Activated naive CD4-positive, alpha-beta T cell treated with anti-CD3 and anti-CD28 coated beads, Interleukin-2, amount 50 U/mL, for 16 hours (primary cell): ENCODE measurements around the gene ITGBL1.
"Not testable (repeated sequence)": the region's sequence is repeated elsewhere in the genome, so short reads cannot be mapped to it uniquely, and the experiment has no call there.

Source experiments
- DNase-seq: peaks from one replicate; pipeline ENCODE4 v3.0.0-alpha.2; 2020

ITGBL1 gene

DNA sequence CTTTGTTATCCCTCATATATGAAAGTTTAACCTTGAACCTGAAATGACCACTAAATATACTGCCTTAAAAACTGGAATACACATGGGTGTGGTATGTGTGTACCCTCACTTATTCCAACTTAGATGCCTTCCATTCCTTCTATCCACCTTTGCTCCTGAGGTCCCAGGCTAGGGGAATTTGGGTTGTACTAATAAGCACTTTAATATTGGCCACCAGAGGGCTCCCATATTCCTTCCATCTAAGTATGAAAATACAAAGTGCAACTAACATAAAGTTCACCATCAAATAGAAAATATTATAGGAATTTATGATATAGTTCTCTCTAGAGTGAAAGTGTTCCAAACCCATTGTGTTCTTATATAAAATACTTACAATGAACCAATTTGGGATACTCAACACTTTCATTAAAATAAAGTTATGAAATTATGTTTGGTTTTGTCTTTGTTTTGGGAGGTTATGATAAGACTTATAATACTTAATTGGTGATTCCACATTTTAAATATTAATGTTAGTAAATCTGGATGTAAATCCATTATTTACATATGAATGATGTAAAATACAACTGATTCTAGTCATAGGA, 62.3 kb downstream of the ITGBL1 start:
- no peak for DNase-seq

DNA sequence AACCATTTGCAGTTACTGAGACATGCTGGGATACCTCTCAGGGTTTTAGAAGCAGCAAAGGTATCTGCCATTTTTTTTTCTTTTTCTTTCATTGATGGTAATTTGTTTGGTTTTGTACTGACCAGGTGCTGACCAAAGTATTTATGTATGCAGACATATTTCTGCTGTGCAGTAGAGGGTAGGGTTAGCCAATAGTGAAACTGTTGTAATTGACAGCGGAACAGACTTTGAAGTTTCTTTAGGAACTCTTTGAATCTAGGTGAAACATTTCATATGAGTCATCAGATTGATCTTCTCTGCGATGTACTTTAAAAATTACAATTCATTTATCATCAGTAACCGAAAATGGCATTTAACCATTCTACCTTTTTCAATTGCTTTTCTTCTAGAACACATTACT, 63.0 kb downstream of the ITGBL1 start:
- DNase-seq, result no peak

GRCh38 chr13:101516262-101516661, 63.8 kb downstream of the ITGBL1 start:
- DNase-seq, result no peak

DNA sequence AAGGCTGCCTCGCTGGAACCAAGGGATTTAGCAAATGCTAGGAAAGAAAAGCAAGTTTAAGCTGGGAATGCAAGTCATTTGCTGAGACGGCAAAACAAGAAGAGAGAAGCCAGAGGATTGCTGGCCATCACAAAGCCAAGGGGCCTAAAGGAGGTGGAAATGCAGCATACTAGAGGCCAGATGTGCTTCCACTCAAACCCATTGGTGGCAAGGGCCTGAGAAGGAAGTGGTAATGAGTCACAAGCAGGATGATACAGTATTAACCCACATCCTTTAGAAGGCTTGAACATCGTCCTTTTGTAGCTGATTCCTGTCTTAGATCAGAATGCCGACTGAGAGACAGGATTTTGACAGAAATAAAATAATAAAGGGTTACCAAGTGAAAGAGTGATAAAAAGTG, 68.2 kb downstream of the ITGBL1 start:
- DNase-seq, result no peak

DNA sequence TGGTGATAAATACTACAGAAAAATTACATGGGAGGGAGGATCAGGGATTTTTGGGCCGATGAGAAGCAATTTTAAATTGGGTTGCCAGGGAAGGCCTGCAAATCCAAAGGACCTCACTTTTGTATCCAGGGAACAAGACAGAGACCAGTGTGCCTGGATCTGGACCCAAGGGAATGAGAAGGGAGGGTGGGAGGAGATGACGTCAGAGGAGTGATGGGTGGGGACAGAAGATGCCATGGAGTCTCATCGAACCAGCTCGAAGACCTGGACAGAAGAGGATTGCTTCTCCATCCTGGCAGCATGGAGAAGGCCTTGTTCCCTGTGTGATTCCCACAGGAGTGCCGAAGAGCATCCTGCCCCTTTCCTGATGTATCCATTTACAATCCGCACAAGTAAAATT, 68.9 kb downstream of the ITGBL1 start:
- no peak for DNase-seq

DNA sequence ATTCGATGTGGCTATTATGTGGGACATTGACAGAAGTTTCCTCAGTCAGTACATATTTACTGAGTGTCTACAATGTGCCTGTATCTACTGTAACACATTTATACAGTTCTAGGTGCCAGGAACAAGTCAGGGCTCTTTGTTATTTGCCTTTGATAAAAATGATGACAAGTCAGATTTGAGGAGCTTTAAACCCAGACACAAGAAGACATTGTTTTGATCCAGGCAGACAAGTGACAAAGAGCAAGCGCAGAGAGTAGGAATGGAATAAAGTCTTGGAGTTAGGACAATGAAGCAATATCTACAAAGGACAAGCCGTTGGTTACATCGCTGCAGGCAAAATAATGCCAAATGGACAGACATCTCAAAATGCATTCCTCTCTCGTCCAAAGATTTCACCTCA, 70.1 kb downstream of the ITGBL1 start:
- no peak for DNase-seq

DNA sequence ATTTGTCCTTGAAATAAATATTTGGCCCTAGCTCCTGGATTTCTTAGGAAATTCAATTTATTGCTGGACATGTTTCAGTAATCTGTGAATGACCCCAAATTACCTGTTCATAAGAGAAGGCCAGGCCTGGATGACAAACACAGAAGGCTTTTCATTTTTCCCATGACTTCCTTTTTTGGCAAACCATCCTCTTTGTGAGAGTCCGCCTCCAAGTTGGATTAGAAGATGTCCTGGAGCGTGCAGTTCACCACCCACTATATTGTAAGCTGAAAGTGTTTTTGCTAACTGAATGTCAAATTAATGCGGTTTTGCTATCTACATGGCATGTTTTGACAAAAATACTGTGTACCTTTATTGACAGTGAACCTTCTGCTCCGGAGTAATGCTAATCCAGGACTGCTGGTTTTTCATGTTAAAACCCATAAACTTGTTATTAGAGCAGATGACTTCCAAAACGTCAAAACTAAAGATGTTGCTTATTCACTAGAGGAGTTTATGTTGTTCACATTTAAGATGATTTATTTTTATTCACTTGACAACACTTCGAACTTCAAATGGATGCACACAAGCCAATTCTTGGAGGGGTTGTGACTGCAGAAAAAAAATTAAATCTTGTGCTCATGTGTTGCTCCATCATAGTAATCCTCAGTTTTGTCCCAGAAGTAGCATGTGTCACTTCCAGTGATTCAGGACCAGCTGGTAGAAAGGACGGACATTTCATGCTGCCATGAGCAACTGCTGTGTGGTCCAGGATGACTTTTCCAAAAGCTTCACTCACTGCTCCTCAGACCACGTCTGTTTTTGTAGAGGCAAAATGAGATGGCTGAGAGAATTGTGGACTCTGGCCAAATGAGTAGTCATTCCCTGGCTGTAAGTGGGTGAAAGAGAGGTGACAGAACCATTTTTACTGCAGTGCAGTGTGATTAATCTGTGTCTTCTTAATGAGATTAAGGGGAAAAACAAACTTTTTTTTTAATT, 71.0 kb downstream of the ITGBL1 start:
- no peak for DNase-seq

- no peak for DNase-seq
These were observed 74.7 kb downstream of the ITGBL1 start for GRCh38 chr13:101527130-101527529.

DNA sequence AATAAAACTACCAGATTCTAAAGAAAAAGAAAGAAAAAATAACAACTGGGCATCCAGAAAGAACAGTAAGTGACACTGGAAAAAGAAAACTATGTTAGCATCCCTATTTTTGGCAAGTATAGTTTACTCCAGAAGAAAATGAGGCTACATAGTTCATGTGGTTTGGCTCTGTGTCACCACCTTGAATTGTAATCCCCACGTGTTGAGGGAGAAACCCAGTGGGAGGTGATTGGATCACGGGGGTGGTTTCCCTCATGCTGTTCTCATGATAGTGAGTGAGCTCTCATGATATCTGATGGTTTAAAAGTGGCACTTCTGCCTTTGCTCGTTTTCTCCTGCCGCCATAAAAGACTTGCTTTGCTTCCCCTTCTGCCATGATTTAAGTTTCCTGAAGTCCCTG, 76.9 kb downstream of the ITGBL1 start:
- no peak for DNase-seq

GRCh38 chr13:101530293-101530692, 77.8 kb downstream of the ITGBL1 start:
- DNase-seq, result no peak

DNA sequence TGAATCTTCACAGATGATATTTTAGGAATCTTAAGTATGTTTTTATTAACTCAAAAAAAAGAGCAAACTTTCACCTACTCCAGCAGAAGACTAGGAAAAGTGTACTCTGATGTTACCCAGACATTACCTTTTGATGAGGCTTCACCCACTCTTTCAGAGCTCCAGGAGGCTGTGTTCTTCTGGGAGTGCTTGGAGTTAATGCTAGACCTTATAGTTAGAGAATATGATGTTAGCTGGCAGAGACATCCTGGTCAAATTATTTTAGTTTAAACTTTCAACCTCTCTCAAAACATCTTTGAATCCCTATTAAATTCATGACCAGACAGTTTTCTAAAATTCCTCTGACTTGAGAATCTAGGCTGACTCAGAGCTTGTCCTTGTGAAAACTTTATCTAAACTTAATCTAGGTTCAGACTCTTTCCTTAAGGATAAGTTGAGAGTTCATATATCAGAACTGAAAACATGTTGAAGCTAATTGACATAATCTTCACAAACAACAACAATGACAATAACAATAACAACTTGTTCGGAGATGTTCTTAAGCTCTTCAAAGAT, 82.8 kb downstream of the ITGBL1 start:
- no peak for DNase-seq

DNA sequence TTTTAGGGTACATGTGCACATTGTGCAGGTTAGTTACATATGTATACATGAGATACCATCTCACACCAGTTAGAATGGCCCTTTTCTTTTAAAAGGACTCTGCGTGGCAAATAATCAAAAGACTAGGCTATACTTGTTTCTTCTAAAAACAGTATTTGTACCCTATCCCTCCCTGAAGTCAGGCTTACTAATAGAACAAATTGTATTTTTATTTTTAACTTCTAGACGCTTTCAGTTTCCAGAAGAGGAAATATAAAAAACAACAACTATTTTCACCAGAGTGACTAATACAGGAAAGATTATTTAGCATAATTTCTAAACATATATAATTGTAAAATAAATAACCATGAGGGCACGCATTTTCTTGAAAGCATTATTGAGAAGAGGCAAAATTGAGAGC, 83.6 kb downstream of the ITGBL1 start:
- no peak for DNase-seq

DNA sequence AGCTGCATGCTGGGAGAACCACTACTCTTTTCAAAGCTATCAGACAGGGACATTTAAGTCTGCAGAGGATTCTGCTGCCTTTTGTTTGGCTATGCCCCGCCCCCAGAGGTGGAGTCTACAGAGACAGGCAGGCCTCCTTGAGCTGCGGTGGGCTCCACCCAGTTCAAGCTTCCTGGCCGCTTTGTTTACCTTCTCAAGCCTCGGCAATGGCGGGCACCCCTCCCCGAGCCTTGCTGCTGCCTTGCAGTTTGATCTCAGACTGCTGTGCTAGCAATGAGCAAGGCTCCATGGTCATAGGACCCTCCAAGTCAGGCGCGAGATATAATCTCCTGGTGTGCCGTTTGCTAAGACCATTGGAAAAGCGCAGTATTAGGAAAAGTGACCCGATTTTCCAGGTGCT, 92.1 kb downstream of the ITGBL1 start:
- DNase-seq, result not testable (repeated sequence)

- no peak for DNase-seq
These were observed 92.5 kb downstream of the ITGBL1 start for GRCh38 chr13:101544979-101545378.

- no peak for DNase-seq
These were observed 93.0 kb downstream of the ITGBL1 start for GRCh38 chr13:101545521-101545920.

DNA sequence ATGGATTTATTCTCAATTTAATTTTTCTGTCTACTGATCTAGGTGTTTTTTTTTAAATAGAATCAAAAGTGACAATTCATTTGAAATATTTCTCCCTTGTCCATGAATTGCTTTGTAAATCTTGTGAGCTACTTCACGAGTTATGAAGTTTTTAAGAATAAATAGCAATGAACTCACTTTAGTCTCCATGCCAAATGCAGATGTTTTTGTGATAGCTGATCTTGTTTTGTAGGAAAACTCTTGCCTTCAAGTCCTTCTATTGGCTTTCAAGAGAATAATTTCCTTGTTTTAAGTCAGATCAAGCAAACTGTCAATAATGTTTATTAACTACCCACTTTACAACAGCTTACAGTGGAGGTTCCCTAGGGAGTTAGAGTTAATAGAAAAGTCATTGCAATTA, 99.8 kb downstream of the ITGBL1 start:
- no peak for DNase-seq

DNA sequence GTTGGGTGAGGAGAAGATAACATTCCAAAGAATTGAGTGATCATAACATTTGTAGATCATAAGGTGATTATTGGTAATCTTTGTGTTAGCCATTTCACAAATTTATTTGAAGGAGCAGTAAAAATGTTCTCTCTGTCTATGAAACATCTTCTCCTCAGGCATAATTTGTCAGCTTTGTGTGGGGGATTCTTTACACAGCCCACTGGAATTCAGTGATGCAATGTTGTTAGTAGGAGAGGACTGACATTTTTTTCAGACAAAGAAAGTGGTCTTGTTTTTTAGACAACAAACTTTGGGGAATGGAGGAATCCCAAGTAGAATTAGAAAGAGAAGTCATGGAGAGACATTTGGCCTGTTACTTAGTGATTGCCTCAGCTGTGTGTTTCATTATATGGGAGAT, 100.3 kb downstream of the ITGBL1 start:
- DNase-seq, result no peak

GRCh38 chr13:101554420-101555125, 102.1 kb downstream of the ITGBL1 start:
- no peak for DNase-seq

GRCh38 chr13:101555610-101556009, 103.1 kb downstream of the ITGBL1 start:
- no peak for DNase-seq

DNA sequence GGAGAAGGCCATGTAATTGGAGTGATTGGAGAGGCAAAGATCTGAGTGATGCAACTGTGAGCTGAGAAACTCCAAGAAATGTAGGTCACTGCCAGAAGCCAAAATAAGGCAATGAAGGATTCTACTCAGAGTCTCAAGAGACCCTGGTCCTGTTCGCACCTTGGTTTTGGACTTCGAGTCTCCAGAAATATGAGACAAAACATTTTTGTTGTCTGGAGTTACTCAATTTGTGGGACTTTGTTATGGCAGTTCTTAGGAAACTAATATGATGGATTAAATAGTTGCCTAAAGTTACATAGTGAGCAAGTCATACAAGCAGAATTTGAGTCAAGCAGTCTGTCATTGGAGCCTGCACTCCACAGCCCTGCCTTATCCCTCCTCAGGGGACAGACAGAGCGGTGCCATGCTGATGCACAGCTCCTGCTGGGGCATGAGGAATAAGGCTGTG, 104.2 kb downstream of the ITGBL1 start:
- DNase-seq, result no peak

DNA sequence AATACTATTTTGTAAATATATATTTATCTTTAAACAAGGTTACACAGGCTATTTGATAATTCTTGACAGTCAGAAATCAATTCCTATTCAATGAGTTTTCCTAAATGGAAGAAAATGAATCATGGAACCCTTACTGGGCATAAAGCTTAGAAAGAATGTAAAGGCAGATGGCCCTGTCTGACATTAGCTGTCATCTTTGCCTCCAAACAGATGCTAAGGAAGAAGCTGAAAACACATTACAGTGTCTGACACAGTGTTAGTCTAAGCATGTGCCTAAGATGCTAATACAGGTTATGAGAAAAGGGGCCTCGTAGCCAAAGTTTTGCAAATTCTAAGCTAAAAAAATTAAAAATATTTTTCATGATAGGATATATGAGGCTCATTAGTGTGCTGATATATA, 112.8 kb downstream of the ITGBL1 start:
- DNase-seq, result no peak

DNA sequence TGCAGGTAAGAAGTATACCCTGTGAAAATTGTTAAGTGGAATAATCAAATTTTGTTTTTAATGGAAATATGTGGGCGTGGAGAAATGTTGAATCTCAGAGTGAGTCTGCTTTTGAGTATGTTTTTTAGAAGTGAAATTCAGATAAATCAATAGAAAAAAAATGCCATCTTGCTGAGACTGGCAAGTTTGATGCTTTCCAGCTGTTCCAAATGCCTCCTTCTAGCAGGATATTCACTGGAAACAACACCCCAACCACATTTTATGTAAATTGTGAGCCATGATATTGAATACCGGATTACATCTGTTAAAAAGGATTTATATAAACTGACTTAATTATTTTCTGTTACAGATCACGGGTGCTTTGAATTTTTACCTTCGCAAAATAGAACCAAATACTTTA, 115.4 kb downstream of the ITGBL1 start:
- DNase-seq, result no peak

DNA sequence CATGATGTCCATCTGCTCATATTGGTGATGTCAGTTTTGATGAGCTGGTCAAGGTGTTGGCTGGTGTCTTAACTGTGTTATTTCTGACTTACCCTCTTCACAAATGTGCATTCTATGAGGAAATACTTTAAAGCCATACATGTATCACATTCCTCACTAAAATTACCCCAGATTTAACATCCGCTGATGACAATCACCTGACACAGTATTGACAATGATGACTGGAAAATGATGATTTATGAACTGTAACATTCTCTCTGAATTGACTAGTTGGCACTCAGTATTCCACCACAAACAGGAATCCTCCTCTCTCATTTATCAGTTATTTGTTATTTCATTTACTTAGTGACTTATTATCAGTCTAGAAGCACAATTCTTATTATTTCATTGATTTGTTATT, 117.3 kb downstream of the ITGBL1 start:
- no peak for DNase-seq

DNA sequence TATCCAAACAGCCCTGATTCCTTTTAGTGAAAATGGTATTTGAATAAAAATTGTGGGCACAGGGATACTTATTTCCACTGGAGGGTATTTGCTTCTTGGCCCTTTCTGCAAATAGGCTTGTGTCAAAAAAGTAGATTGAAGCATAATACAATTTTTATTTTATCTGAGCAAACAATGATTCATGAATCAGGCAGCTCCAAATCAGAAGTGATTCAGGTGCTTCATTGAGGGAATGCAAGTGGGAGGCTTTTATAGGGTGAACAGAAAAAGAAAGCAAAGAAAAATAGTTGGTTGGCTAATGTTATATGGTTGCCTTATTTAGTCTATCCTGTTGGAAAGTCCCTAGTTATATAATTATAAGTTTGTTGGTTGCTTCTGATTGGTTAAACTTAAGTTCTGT, 117.9 kb downstream of the ITGBL1 start:
- DNase-seq, result no peak
